ENCODE results near the gene ADA.

- TF ChIP-seq CTCF (IDR thresholded peaks at IDR 0.05; ENCODE audit: borderline replicate concordance, extremely low read depth, low read length, poor library complexity, severe bottlenecking) (no peak), EZH2 (IDR thresholded peaks at IDR 0.05; ENCODE audit: borderline replicate concordance, low read depth, low read length, severe bottlenecking) (no peak)
Measured at GRCh38 chr20:44659931-44660330, 8.4 kb upstream of the ADA start.
